HK-2 (cell line): Measurements from ENCODE around the gene AIG1.

Source experiments
- DNase-seq: peaks from one replicate; pipeline ENCODE4 v3.0.0-alpha.2; 2018; ENCODE audit not compliant: unreplicated experiment

The AIG1 gene

DNA sequence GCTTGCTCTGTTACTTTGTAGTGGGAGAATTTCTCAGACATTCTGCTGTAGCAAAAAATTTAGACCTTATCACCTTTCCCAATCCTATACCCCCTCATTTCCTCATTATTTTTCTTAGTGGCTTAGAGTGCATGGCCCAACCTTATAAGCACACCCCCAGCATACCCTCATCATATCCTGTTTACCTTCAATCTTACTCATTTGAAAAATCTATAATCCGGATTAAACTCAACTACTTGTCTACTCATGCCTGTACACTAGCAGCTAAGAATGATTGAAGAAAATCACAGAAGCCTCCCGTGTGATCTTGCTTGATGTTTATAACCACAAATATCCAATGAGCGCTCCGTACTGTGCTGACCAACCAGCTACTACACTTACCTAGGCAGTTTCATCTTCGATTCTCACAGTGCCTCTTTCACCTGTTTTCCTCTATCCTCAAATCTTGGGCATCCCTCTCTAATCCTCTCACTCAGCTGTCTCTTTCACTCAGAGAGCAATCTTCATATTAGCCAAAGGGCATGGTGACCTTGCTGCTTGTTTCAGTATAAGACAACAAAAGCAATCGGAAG lies 36.6 kb downstream of the AIG1 start:
- no peak for DNase-seq

DNA sequence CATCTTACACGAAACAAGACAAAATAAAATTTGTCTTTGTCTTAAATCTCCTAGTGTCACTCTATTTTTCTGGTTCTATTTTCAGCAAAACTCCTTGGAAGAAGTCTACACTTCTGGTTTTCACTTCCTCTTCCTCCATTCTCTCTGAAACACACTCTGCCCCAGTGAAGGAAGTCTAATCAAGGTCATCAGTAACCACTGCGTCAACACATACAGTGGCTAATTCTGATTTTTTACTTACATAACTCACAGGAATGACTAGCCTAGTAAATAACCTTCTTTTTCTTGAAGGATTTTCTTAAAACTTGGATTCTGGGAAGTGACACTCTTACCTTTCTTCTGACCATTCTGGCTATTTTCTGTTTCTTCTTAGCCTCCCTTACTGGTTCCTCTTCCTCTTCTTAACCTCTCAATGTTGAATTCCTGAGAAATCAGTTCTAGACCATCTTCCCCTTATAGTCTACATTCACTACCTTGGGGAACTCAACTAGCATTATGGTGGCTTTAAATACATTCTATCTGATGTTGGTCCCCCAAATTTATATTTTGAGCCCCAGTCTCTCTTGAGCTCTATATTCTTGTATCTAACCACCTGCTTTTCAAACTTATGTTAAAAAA lies 37.5 kb downstream of the AIG1 start:
- no peak for DNase-seq

- no peak for DNase-seq
These were observed 39.0 kb downstream of the AIG1 start for GRCh38 chr6:143099647-143100046.

- no peak for DNase-seq
These were observed 39.7 kb downstream of the AIG1 start for GRCh38 chr6:143100429-143100828.

- DNase-seq, result no peak
These were observed 43.2 kb downstream of the AIG1 start for GRCh38 chr6:143103916-143104315.

- DNase-seq, result no peak
These were observed 46.8 kb downstream of the AIG1 start for GRCh38 chr6:143107440-143107839.

DNA sequence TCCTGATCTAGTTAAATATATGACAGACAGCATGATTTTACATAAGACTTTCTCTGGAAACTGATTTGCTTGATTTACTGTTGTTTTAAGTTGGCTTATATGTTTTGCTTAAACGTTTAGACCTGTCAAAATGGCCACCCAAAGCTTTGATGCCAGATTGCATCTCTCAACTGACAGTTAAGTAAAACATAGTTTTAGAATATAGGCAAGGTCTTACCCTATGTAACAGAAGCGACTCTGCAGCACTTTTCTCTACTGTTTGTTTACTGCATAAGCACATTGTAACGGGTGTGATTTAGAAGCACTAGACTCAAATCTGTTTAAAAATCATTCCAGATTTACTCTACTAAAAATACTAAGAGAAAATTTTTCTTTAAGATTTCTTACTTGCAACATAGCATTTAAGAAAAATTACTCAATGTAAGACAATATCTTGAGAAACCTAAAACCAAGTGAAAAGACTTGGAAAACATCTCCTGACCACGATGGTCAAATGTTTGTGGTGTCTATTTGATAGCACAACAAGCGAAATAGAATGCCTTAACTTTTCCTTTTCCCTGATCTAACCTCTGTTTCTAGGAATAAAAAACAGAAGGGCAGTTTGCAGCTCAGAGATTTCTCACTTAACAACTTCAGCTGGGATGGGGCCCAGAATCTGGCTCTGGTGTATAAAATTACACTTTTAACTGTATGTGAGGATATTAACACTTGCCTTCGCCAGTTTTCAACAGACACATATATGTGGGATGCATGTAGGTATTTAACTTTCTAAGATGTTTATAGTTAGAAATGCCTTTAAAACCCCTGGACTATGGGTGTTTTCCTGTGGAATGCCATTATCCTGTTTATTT lies 47.4 kb downstream of the AIG1 start:
- no peak for DNase-seq

DNA sequence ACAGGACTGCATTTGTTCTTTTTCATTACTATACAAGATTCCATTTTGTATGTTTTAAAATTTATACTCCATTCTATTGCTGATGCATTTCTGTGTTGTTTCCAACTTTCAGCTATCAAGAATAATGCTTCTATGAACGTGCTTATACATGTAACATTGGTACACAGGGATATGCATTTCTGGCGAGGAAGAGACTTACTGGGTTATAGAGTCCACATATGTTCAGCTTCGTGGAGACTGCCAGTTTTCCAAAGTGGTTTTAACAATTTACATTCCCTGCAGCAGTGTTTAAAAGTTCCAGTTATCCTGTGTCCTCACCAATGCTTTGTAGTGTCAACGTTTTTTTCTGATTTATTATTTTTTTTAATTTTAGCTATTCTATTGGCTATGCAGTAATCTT lies 48.5 kb downstream of the AIG1 start:
- DNase-seq, result no peak

DNA sequence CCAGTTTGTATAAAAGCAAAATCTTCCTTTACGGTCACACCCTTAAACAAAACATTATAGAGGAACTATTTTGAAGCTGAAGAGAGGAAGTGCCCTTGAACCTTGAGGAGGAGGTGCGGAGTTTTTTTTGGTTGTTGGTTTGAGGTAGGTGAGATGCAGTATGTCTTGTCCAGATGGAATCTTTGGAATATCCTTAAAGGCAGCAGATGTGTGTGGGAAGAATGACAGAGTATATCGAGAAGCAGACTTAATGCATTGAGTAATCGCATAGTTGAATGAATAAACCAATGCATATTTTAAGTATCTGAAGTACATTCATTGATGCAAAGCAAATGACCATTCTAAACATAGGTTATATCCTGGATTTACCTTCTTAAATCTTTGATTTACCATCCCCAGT lies 49.9 kb downstream of the AIG1 start:
- DNase-seq, result no peak

DNA sequence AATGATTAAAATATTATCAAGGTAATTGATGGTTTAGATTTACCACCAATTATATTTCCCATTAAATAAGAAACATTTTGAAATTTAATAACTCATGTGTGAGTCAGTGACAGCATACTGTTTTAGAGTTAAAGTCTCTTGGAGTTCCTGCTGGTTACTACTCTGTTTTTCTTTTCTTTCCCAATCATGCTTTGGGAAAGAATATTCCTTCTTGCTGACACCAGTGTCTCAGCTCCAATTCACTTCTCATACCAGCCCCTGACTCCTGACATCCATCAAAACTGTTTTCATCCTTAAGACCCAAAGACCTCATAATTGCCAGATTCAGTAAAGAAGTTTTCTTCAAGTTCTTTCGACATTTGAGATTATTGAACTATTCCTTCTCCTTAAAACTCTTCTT lies 50.3 kb downstream of the AIG1 start:
- DNase-seq, result no peak

- DNase-seq, result no peak
These were observed 50.8 kb downstream of the AIG1 start for GRCh38 chr6:143111443-143111842.

DNA sequence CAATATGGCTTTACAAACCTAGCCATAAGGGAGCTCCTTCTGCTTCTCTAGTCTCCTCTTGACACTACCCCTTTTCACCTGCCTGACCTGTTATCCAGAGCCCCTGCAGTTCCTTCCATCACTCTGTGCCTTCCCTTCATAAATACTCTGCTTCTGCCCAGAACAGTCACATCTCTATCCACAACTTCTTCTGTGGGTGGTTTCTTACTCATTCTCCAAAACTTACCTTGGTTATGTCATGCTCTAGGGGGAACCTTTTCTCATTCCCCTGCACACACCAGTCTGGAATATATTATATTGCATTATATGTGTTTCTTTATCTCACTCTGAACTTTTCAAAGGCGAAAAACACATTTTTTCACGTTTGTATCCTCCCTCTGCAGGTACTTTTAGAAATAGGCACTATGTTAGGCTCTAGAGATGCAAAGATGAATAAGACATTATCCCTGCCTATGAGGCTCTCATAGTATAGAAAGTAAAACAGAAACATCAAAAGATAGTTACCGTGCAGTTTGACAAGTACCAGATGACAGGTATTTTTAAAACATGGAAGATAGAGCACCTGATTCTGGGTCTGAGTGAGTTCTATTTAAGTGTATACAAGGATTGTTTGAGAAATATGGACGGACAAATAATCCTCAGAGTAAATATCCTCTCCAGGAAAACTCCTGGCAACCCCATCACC lies 51.5 kb downstream of the AIG1 start:
- DNase-seq, result no peak

- DNase-seq, result no peak
These were observed 52.1 kb downstream of the AIG1 start for GRCh38 chr6:143112837-143113236.

GRCh38 chr6:143115728-143116127 lies 55.0 kb downstream of the AIG1 start:
- DNase-seq, result no peak

DNA sequence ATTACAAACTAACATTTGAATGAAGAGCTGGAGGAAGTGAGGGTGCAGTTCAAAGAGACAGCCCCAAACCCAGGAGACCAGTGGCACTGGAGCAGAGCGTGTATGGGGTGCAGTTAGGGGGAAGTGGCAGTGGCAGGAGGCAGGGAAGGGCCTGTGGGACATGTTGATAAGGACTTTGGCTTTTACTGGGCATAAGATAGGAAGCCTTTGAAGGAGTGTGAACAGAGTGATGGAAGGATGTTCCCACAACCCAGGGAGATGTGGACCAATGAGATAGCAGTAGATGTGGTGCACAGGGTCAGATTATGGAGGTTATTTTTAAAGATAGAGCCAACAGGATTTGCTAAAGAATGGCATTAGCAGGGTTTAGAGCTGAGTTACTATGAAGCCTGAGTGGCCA lies 56.4 kb downstream of the AIG1 start:
- no peak for DNase-seq

GRCh38 chr6:143119260-143119659 lies 58.6 kb downstream of the AIG1 start:
- DNase-seq, result no peak

- DNase-seq, result no peak
These were observed 62.4 kb downstream of the AIG1 start for GRCh38 chr6:143123081-143123480.

- no peak for DNase-seq
These were observed 63.3 kb downstream of the AIG1 start for GRCh38 chr6:143123941-143124340.

- DNase-seq, result peak; percentile 8
These were observed 64.8 kb downstream of the AIG1 start for GRCh38 chr6:143125455-143125854.

- DNase-seq, result peak; percentile 20
These were observed 65.3 kb downstream of the AIG1 start for GRCh38 chr6:143125864-143126573.

- DNase-seq, result no peak
These were observed 65.9 kb downstream of the AIG1 start for GRCh38 chr6:143126574-143126941.
